Coronary artery (tissue), 2 donors: ENCODE data around the gene TKT.

ENCODE experiments used
- DNase-seq: peaks from one replicate; pipeline ENCODE4 v3.0.0-alpha.2; 2017; ENCODE audit warnings: low spot score
- H3K27ac ChIP-seq, 2 donors: fragments of 200-600 bp; sonication (generic); one replicate each; pipeline ENCODE4 v1.5.1; 2016 to 2019
- H3K4me3 ChIP-seq: fragments of 200-600 bp; sonication (generic); 2 replicates; pipeline ENCODE4 v1.5.1; 2016; ENCODE audit warnings: mild to moderate bottlenecking, moderate library complexity
- CTCF ChIP-seq: fragments of 200-600 bp; sonication (generic); IDR thresholded peaks from one replicate; pipeline ENCODE4 v1.5.1; 2019; ENCODE audit warnings: antibody characterized with exemption

The TKT gene

DNA sequence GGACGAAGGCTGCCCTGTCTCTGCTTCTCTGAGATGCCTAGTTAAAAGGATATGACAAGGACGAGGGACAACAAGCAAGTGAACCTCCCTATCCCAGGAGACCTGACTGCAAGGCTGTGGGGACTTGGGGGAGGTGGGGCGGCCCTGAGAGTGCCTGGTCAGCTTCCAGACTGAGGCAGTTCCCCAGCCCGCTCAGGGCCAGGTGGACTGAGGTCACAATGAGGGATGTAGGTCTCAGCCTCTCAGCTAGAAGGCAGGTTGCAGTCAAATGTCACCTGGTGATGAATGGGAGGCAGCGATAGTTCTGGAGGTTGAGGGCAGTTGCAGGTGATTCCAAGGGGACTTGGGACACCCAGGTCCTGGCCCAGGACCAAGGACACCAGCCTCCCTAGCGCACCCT lies 30.6 kb downstream of the TKT start:
- no peak overlapping the region for H3K4me3 ChIP-seq
- TF ChIP-seq CTCF, result no peak
- no peak for DNase-seq
- no peak overlapping the region for H3K27ac ChIP-seq

- no peak for TF ChIP-seq CTCF
- no peak overlapping the region for H3K4me3 ChIP-seq
- H3K27ac ChIP-seq, result no peak overlapping the region
- DNase-seq, result no peak
Measured at GRCh38 chr3:53224536-53224935, 31.3 kb downstream of the TKT start.

GRCh38 chr3:53224026-53224425 lies 31.8 kb downstream of the TKT start:
- Histone ChIP-seq H3K27ac (peak overlapping the region in 1 of 2 donors; percentile 7), H3K4me3 (no peak overlapping the region)
- no peak for TF ChIP-seq CTCF
- no peak for DNase-seq

DNA sequence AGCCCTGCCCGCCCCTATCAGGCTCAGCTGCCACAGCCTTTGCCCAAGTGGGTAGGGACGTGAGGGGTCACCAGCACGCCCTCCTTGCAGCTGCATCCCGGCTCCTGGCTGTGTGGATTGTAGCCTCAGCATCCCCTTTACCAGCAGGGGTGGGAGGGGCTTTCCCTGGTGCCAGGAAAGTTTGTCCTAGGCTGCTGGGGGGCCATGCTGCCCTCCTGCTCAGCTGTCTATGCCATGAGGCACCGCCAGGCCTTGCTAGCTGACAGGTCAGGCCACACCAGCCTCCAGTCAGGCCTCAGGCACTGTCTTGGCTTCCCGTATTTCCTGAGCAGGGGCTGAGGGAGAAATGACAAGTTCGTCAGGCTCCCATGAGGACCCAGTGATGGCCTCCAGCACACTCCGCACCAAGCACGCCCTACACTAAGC lies 32.3 kb downstream of the TKT start:
- DNase-seq, result no peak
- no peak for TF ChIP-seq CTCF
- peak overlapping the region in 1 of 2 donors; percentile 7 for H3K27ac ChIP-seq

GRCh38 chr3:53223025-53223424 lies 32.8 kb downstream of the TKT start:
- no peak for TF ChIP-seq CTCF
- no peak for DNase-seq
- Histone ChIP-seq H3K4me3 (no peak overlapping the region), H3K27ac (no peak overlapping the region)

More for the DNA sequence above, 32.3 kb downstream of the TKT start:
- no peak overlapping the region for H3K4me3 ChIP-seq

GRCh38 chr3:53222183-53222901 lies 33.5 kb downstream of the TKT start:
- DNase-seq, result no peak
- Histone ChIP-seq H3K27ac (no peak overlapping the region), H3K4me3 (no peak overlapping the region)
- TF ChIP-seq CTCF, result no peak

GRCh38 chr3:53221827-53222182 lies 34.0 kb downstream of the TKT start:
- no peak for TF ChIP-seq CTCF
- DNase-seq, result no peak
- H3K4me3 ChIP-seq, result no peak overlapping the region
- H3K27ac ChIP-seq, result no peak overlapping the region
